HCT116 (cell line): ENCODE measurements around the gene DLX2. TPM values are rescaled to one million over a fixed set of nuclear protein-coding genes. Genes with fewer than 3 reads are reported as not detected.

Experiments
- ATAC-seq: fragments of 200-7000 bp; cut with Tn5 transposase; 2 replicates; pipeline ENCODE4 v1.9.1; 2020; ENCODE audit warnings: mild to moderate bottlenecking, moderate library complexity
- BruUV-seq: library from RNA; stranded (reverse); fragments of 400-500 nt; replicated peaks from 2 replicates; lab custom pipeline; 2021; lab: Mats Ljungman, UMichigan
- CTCF ChIA-PET: fragments of 300-600 bp; sonication (Branson Sonifier 250); formaldehyde crosslinking; loops from one replicate; lab custom pipeline; 2021; ENCODE audit warnings: antibody characterized with exemption; lab: Charles Lee
- POLR2A ChIA-PET: fragments of 300-600, 350-600 bp; sonication (Branson Sonifier 250); formaldehyde crosslinking; loops from one replicate; lab custom pipeline; 2021; ENCODE audit warnings: antibody characterized with exemption; lab: Charles Lee
- RAD21 ChIA-PET, 2 experiments: fragments of 300-600 bp; sonication (Branson Sonifier 250); formaldehyde crosslinking; loops; one replicate each; lab custom pipeline; 2023; ENCODE audit warnings: low total read pairs in 2 of 2; ENCODE audit not compliant: uncharacterized antibody in 2 of 2, unreplicated experiment in 2 of 2, low non-redundant PET in 1 of 2; lab: Charles Lee
- DNase-seq: peaks from one replicate; pipeline ENCODE4 v3.0.0-alpha.2; 2010; ENCODE audit warnings: low read depth, low spot score
- H2AFZ ChIP-seq: fragments of 200-600 bp; shearing (Covaris generic), sonication (generic); 2 replicates; pipeline ENCODE4 v1.6.1; 2017; ENCODE audit warnings: low read depth, mixed run types, mixed read lengths, antibody characterized with exemption, low read length; ENCODE audit not compliant: poor library complexity, severe bottlenecking
- H3K27ac ChIP-seq: 2 replicates; pipeline ENCODE4 v1.5.1; 2012; ENCODE audit warnings: low read depth, low read length
- H3K27me3 ChIP-seq: fragments of 200-600 bp; sonication (generic); 2 replicates; pipeline ENCODE4 v1.6.1; 2016; ENCODE audit warnings: mixed run types, low read length, mixed read lengths; ENCODE audit not compliant: insufficient read depth
- H3K36me3 ChIP-seq, 2 experiments: fragments of 200-500 bp in 1 of 2; fragments of 200-600 bp in 1 of 2; sonication (Bioruptor generic) in 1 of 2; sonication (generic) in 1 of 2; 2 replicates each; pipeline versions ENCODE4 v1.5.1 to v1.6.1; 2014 to 2016; ENCODE audit warnings: low read length in 2 of 2, inconsistent platforms in 1 of 2, mixed read lengths in 1 of 2, mixed run types in 1 of 2; ENCODE audit not compliant: insufficient read depth in 2 of 2, control insufficient read depth in 1 of 2
- H3K4me1 ChIP-seq, 2 experiments: fragments of 200-600 bp in 1 of 2; sonication (generic) in 1 of 2; 2 replicates each; pipeline versions ENCODE4 v1.5.1 to v1.6.1; 2012 to 2017; ENCODE audit warnings: low read length in 2 of 2, inconsistent platforms in 1 of 2, mild to moderate bottlenecking in 1 of 2, mixed read lengths in 1 of 2, mixed run types in 1 of 2, moderate library complexity in 1 of 2; ENCODE audit not compliant: insufficient read depth in 2 of 2, control insufficient read depth in 1 of 2
- H3K4me2 ChIP-seq: fragments of 200-600 bp; sonication (generic); 2 replicates; pipeline ENCODE4 v1.6.1; 2017; ENCODE audit warnings: mixed run types, low read length, mixed read lengths
- H3K4me3 ChIP-seq, 2 experiments: fragments of 200-600 bp in 1 of 2; sonication (generic) in 1 of 2; replicated peaks in 1 of 2; 2 replicates each; pipeline ENCODE4 v1.5.1; 2011 to 2016; ENCODE audit warnings: low read length in 2 of 2, control low read depth in 1 of 2, low read depth in 1 of 2, mild to moderate bottlenecking in 1 of 2, mixed read lengths in 1 of 2, mixed run types in 1 of 2
- H3K79me2 ChIP-seq: fragments of 200-600 bp; sonication (generic); 2 replicates; pipeline ENCODE4 v1.6.1; 2017; ENCODE audit warnings: mild to moderate bottlenecking, mixed run types, low read length, moderate library complexity, mixed read lengths; ENCODE audit not compliant: insufficient read depth
- H3K9ac ChIP-seq: fragments of 200-600 bp; sonication (generic); 2 replicates; pipeline ENCODE4 v1.6.1; 2016; ENCODE audit warnings: low read length, mixed read lengths
- H3K9me2 ChIP-seq: fragments of 200-600 bp; sonication (generic), shearing (Covaris generic); 2 replicates; pipeline ENCODE4 v1.6.1; 2017; ENCODE audit warnings: mixed run types, mild to moderate bottlenecking, moderate library complexity; ENCODE audit not compliant: insufficient read depth
- H3K9me3 ChIP-seq, 2 experiments: fragments of 200-500 bp in 1 of 2; fragments of 200-600 bp in 1 of 2; sonication (Bioruptor generic) in 1 of 2; sonication (generic) in 1 of 2; 2 replicates each; pipeline ENCODE4 v1.6.1; 2014 to 2017; ENCODE audit warnings: low read length in 2 of 2, mixed read lengths in 2 of 2, inconsistent platforms in 1 of 2, low read depth in 1 of 2, mild to moderate bottlenecking in 1 of 2, mixed run types in 1 of 2, moderate library complexity in 1 of 2; ENCODE audit not compliant: control insufficient read depth in 1 of 2, insufficient read depth in 1 of 2
- H4K20me1 ChIP-seq: fragments of 200-600 bp; sonication (generic), shearing (Covaris generic); 2 replicates; pipeline ENCODE4 v1.6.1; 2017; ENCODE audit warnings: mixed run types, mild to moderate bottlenecking, moderate library complexity; ENCODE audit not compliant: insufficient read depth
- ATF3 ChIP-seq: IDR thresholded peaks from 2 replicates; pipeline ENCODE4 v1.6.1; 2012
- CBX3 ChIP-seq: IDR thresholded peaks from 2 replicates; pipeline ENCODE4 v1.6.1; 2012; ENCODE audit warnings: low read depth
- EGR1 ChIP-seq: IDR thresholded peaks from 2 replicates; pipeline ENCODE4 v1.6.1; 2012; ENCODE audit warnings: low read depth
- ELF1 ChIP-seq: IDR thresholded peaks from 2 replicates; pipeline ENCODE4 v1.6.1; 2012; ENCODE audit warnings: low read depth, borderline replicate concordance
- EZH2 ChIP-seq: fragments of 200-600 bp; sonication (generic); IDR thresholded peaks from 2 replicates; pipeline ENCODE4 v1.6.1; 2017; ENCODE audit warnings: antibody characterized with exemption, mixed run types
- FOSL1 ChIP-seq: IDR thresholded peaks from 2 replicates; pipeline ENCODE4 v1.6.1; 2012; ENCODE audit warnings: low read depth
- JUND ChIP-seq: IDR thresholded peaks from 2 replicates; pipeline ENCODE4 v1.6.1; 2012
- MAX ChIP-seq: IDR thresholded peaks from 2 replicates; pipeline ENCODE4 v1.6.1; 2012
- POLR2A ChIP-seq: IDR thresholded peaks from 2 replicates; pipeline ENCODE4 v1.7.0; 2011; ENCODE audit warnings: borderline replicate concordance; ENCODE audit not compliant: insufficient read depth, insufficient read length; ENCODE audit errors: extremely low read depth
- RAD21 ChIP-seq: IDR thresholded peaks from 2 replicates; pipeline ENCODE4 v1.6.1; 2012; ENCODE audit warnings: low read depth, mild to moderate bottlenecking
- REST ChIP-seq: IDR thresholded peaks from 2 replicates; pipeline ENCODE4 v1.6.1; 2012; ENCODE audit warnings: low read depth
- SP1 ChIP-seq: IDR thresholded peaks from 2 replicates; pipeline ENCODE4 v1.6.1; 2012; ENCODE audit warnings: low read depth
- SRF ChIP-seq: IDR thresholded peaks from 2 replicates; pipeline ENCODE4 v1.6.1; 2012; ENCODE audit warnings: low read depth
- TCF7L2 ChIP-seq: IDR thresholded peaks from 2 replicates; pipeline ENCODE4 v1.7.0; 2011; ENCODE audit warnings: borderline replicate concordance, inconsistent platforms; ENCODE audit not compliant: insufficient read depth, insufficient read length; ENCODE audit errors: extremely low read depth
- YY1 ChIP-seq: IDR thresholded peaks from 2 replicates; pipeline ENCODE4 v1.6.1; 2011; ENCODE audit warnings: low read length, low read depth, moderate library complexity, mild to moderate bottlenecking; ENCODE audit not compliant: insufficient replicate concordance; ENCODE audit errors: extremely low read depth
- ZBTB33 ChIP-seq: IDR thresholded peaks from 2 replicates; pipeline ENCODE4 v1.6.1; 2011; ENCODE audit warnings: mild to moderate bottlenecking, low read length, moderate library complexity; ENCODE audit not compliant: insufficient replicate concordance; ENCODE audit errors: extremely low read depth
- ZNF274 ChIP-seq: fragments of 200-500 bp; sonication (Bioruptor generic); IDR thresholded peaks from 2 replicates; pipeline ENCODE4 v1.6.1; 2014; ENCODE audit warnings: mild to moderate bottlenecking, low read depth, low read length, inconsistent platforms
- intact Hi-C: fragments of 100-400 bp; cut with micrococcal nuclease; formaldehyde crosslinking; loops from 2 replicates; pipeline ENCODE4 v1.10.0; 2022
- total RNA-seq: library from RNA; stranded (reverse); gene quantifications from one replicate; pipeline ENCODE4 v1.2.1, GENCODE V29; 2021; ENCODE audit not compliant: unreplicated experiment
- TF ChIP-seq, protein P1 (sequence below), 3 experiments: fragments of 200-600 bp in 1 of 3; sonication (generic) in 1 of 3; IDR thresholded peaks in 2 of 3; conservative IDR thresholded peaks in 1 of 3; 2 replicates each; pipeline ENCODE4 v1.5.1; 2012 to 2017; ENCODE audit warnings: low read depth in 2 of 3, low read length in 2 of 3, antibody characterized with exemption in 1 of 3, borderline replicate concordance in 1 of 3, control low read depth in 1 of 3, mild to moderate bottlenecking in 1 of 3, mixed read lengths in 1 of 3, mixed run types in 1 of 3, moderate library complexity in 1 of 3; ENCODE audit not compliant: insufficient read depth in 1 of 3

The DLX2 gene
- total RNA-seq, 1 experiment from 2014 or later = 3.7 TPM

- H3K4me2 ChIP-seq = peak within 1 kb of the TSS; percentile 85
- DNase-seq = no peak
- CTCF ChIA-PET = no interaction called here
- no peaks in the 10 kb centered on the region for H3K9me3 ChIP-seq
- H3K9me2 ChIP-seq = no peaks in the 10 kb centered on the region
- BruUV-seq = no TSS peak
- POLR2A ChIA-PET = interaction anchor here (0.9 to 1.6 kb wide), 3 partner anchors 9 to 28 kb away, joined by 3 to 8 read pairs (median 4); no protein-coding TSS in a partner anchor
- no peaks in the 10 kb centered on the region for H3K79me2 ChIP-seq
- H3K9ac ChIP-seq = peak within 1 kb of the TSS; percentile 59
- no peaks in the 10 kb centered on the region for H3K27me3 ChIP-seq
- H3K4me1 ChIP-seq = peaks cover 0 to 17% of the 10 kb centered on the region in 2 experiments; a peak in 1 of 4 replicates
- H2AFZ ChIP-seq = peak within 1 kb of the TSS; percentile 75
- H3K27ac ChIP-seq = peak within 1 kb of the TSS; percentile 48; the same call in 1 of the 2 replicates
- intact Hi-C loops = no loop called here
- no peaks in the 10 kb centered on the region for H3K36me3 ChIP-seq
- peak within 1 kb of the TSS; percentile 51 to 61 for H3K4me3 ChIP-seq
- peak; percentile 4 for ATAC-seq
- RAD21 ChIA-PET = no interaction called here
- TF ChIP-seq POLR2A (no peak), JUND (no peak), RAD21 (no peak), ATF3 (no peak), ELF1 (no peak), FOSL1 (no peak), EZH2 (no peak), ZBTB33 (no peak), ZNF274 (no peak), SP1 (no peak), MAX (no peak), TCF7L2 (no peak), CBX3 (no peak), REST (no peak), YY1 (no peak), EGR1 (no peak), SRF (no peak)
- TF ChIP-seq, protein P1, sequence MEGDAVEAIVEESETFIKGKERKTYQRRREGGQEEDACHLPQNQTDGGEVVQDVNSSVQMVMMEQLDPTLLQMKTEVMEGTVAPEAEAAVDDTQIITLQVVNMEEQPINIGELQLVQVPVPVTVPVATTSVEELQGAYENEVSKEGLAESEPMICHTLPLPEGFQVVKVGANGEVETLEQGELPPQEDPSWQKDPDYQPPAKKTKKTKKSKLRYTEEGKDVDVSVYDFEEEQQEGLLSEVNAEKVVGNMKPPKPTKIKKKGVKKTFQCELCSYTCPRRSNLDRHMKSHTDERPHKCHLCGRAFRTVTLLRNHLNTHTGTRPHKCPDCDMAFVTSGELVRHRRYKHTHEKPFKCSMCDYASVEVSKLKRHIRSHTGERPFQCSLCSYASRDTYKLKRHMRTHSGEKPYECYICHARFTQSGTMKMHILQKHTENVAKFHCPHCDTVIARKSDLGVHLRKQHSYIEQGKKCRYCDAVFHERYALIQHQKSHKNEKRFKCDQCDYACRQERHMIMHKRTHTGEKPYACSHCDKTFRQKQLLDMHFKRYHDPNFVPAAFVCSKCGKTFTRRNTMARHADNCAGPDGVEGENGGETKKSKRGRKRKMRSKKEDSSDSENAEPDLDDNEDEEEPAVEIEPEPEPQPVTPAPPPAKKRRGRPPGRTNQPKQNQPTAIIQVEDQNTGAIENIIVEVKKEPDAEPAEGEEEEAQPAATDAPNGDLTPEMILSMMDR (IDR thresholded peaks at IDR 0.05 in 2 of 3, conservative IDR thresholded peaks at IDR 0.05 in 1 of 3; ENCODE audit: borderline replicate concordance in 1 of 3, insufficient read depth in 1 of 3, low read depth in 2 of 3, low read length in 2 of 3) = no peak
- no peaks in the 10 kb centered on the region for H4K20me1 ChIP-seq
Observed at GRCh38 chr2:172085460-172086159, 17.1 kb downstream of the DLX2 start, which contains the start of gene DLX1. Gene DLX1 (plus strand): TSS chr2:172085507. CDS start chr2:172085678, 171 bp downstream.
